Stomach smooth muscle (tissue), 2 donors: ENCODE data around the gene POLG.

ENCODE experiments used
- H3K27ac ChIP-seq: one replicate; pipeline ENCODE4 v1.7.0; 2013; ENCODE audit warnings: mild to moderate bottlenecking, low read length, inconsistent platforms
- H3K27me3 ChIP-seq, 2 donors: one replicate each; pipeline ENCODE4 v1.7.0; 2013; ENCODE audit warnings: low read length in 2 of 2; ENCODE audit not compliant: insufficient read depth in 2 of 2, control insufficient read depth in 1 of 2
- H3K36me3 ChIP-seq, 2 donors: one replicate each; pipeline ENCODE4 v1.7.0; 2013; ENCODE audit warnings: low read length in 2 of 2; ENCODE audit not compliant: control insufficient read depth in 2 of 2, insufficient read depth in 2 of 2
- H3K4me1 ChIP-seq: one replicate; pipeline ENCODE4 v1.7.0; 2013; ENCODE audit warnings: low read length; ENCODE audit not compliant: control insufficient read depth, insufficient read depth
- H3K4me3 ChIP-seq, 2 donors: one replicate each; pipeline ENCODE4 v1.7.0; 2013; ENCODE audit warnings: low read length in 2 of 2
- H3K9ac ChIP-seq, 2 donors: one replicate each; pipeline ENCODE4 v1.7.0; 2013; ENCODE audit warnings: low read length in 2 of 2, mild to moderate bottlenecking in 1 of 2
- H3K9me3 ChIP-seq, 2 donors: one replicate each; pipeline ENCODE4 v1.7.0; 2013; ENCODE audit warnings: low read length in 2 of 2; ENCODE audit not compliant: control insufficient read depth in 2 of 2
- donor health status: healthy.
- donor health status: Pancreatic carcinoma.

POLG gene

GRCh38 chr15:89321521-89322410 lies 12.9 kb downstream of the POLG start:
- Histone ChIP-seq H3K4me1 (no peaks in the 10 kb centered on the region), H3K36me3 (peaks cover 88 to 92% of the 10 kb centered on the region in 2 donors), H3K27me3 (no peaks in the 10 kb centered on the region), H3K9ac (no peak overlapping the region), H3K9me3 (no peaks in the 10 kb centered on the region), H3K27ac (no peak overlapping the region), H3K4me3 (no peak overlapping the region)

- Histone ChIP-seq H3K4me3 (no peak overlapping the region), H3K27ac (no peak overlapping the region), H3K4me1 (no peaks in the 10 kb centered on the region), H3K27me3 (no peaks in the 10 kb centered on the region), H3K9ac (no peak overlapping the region), H3K36me3 (peaks cover 81 to 85% of the 10 kb centered on the region in 2 donors), H3K9me3 (no peaks in the 10 kb centered on the region)
These were observed 14.4 kb downstream of the POLG start for GRCh38 chr15:89320200-89320599.

- no peaks in the 10 kb centered on the region for H3K9me3 ChIP-seq
- no peak overlapping the region for H3K9ac ChIP-seq
- no peak overlapping the region for H3K27ac ChIP-seq
- H3K27me3 ChIP-seq: no peaks in the 10 kb centered on the region
- H3K36me3 ChIP-seq: peaks cover 81 to 83% of the 10 kb centered on the region in 2 donors
- no peaks in the 10 kb centered on the region for H3K4me1 ChIP-seq
- H3K4me3 ChIP-seq: no peak overlapping the region
These were observed 14.9 kb downstream of the POLG start for GRCh38 chr15:89319678-89320077.

- no peaks in the 10 kb centered on the region for H3K27me3 ChIP-seq
- H3K4me1 ChIP-seq: no peaks in the 10 kb centered on the region
- peaks cover 57 to 61% of the 10 kb centered on the region in 2 donors for H3K36me3 ChIP-seq
- no peaks in the 10 kb centered on the region for H3K9me3 ChIP-seq
- no peak overlapping the region for H3K4me3 ChIP-seq
- H3K27ac ChIP-seq: no peak overlapping the region
- H3K9ac ChIP-seq: no peak overlapping the region
These were observed 17.4 kb downstream of the POLG start for GRCh38 chr15:89317186-89317720.

GRCh38 chr15:89316504-89316903 lies 18.1 kb downstream of the POLG start:
- H3K9me3 ChIP-seq: no peaks in the 10 kb centered on the region
- peaks cover 50 to 54% of the 10 kb centered on the region in 2 donors for H3K36me3 ChIP-seq

GRCh38 chr15:89315375-89315929 lies 19.2 kb downstream of the POLG start:
- Histone ChIP-seq H3K36me3 (peaks cover 40 to 43% of the 10 kb centered on the region in 2 donors), H3K9me3 (no peaks in the 10 kb centered on the region), H3K4me3 (no peak overlapping the region), H3K9ac (no peak overlapping the region), H3K4me1 (no peaks in the 10 kb centered on the region), H3K27me3 (no peaks in the 10 kb centered on the region), H3K27ac (no peak overlapping the region)

More at GRCh38 chr15:89316504-89316903, 18.1 kb downstream of the POLG start:
- no peaks in the 10 kb centered on the region for H3K27me3 ChIP-seq
- no peak overlapping the region for H3K9ac ChIP-seq
- no peak overlapping the region for H3K4me3 ChIP-seq
- H3K27ac ChIP-seq: no peak overlapping the region
- no peaks in the 10 kb centered on the region for H3K4me1 ChIP-seq

GRCh38 chr15:89309993-89310392 lies 24.6 kb downstream of the POLG start:
- no peak overlapping the region for H3K9ac ChIP-seq
- no peak overlapping the region for H3K27ac ChIP-seq
- peaks cover 2% of the 10 kb centered on the region in 2 donors for H3K36me3 ChIP-seq

GRCh38 chr15:89308236-89308635 lies 26.4 kb downstream of the POLG start:
- no peaks in the 10 kb centered on the region for H3K4me1 ChIP-seq
- peaks cover 0 to 2% of the 10 kb centered on the region in 2 donors for H3K36me3 ChIP-seq
- no peak overlapping the region for H3K4me3 ChIP-seq

More at GRCh38 chr15:89309993-89310392, 24.6 kb downstream of the POLG start:
- Histone ChIP-seq H3K9me3 (no peaks in the 10 kb centered on the region), H3K4me1 (no peaks in the 10 kb centered on the region), H3K4me3 (no peak overlapping the region), H3K27me3 (no peaks in the 10 kb centered on the region)

GRCh38 chr15:89307791-89308190 lies 26.8 kb downstream of the POLG start:
- Histone ChIP-seq H3K4me3 (no peak overlapping the region), H3K9me3 (no peaks in the 10 kb centered on the region), H3K27ac (no peak overlapping the region), H3K36me3 (no peaks in the 10 kb centered on the region), H3K4me1 (no peaks in the 10 kb centered on the region), H3K9ac (no peak overlapping the region), H3K27me3 (no peaks in the 10 kb centered on the region)

More at GRCh38 chr15:89308236-89308635, 26.4 kb downstream of the POLG start:
- Histone ChIP-seq H3K27me3 (no peaks in the 10 kb centered on the region), H3K9ac (no peak overlapping the region), H3K27ac (no peak overlapping the region), H3K9me3 (no peaks in the 10 kb centered on the region)

- Histone ChIP-seq H3K27ac (no peak overlapping the region), H3K36me3 (no peaks in the 10 kb centered on the region)
These were observed 27.5 kb downstream of the POLG start for GRCh38 chr15:89307046-89307587.

More at GRCh38 chr15:89307046-89307587, 27.5 kb downstream of the POLG start:
- no peaks in the 10 kb centered on the region for H3K4me1 ChIP-seq
- no peak overlapping the region for H3K9ac ChIP-seq
- no peak overlapping the region for H3K4me3 ChIP-seq
- H3K27me3 ChIP-seq: no peaks in the 10 kb centered on the region
- H3K9me3 ChIP-seq: no peaks in the 10 kb centered on the region
